GM18868 (cell line): Measurements from ENCODE around the gene TSPAN9.

ENCODE experiments used
- ATAC-seq: cut with Tn5 transposase; IDR thresholded peaks from one replicate; pipeline ENCODE4 v1.9.1; 2021; ENCODE audit warnings: mild to moderate bottlenecking, moderate library complexity; ENCODE audit not compliant: unreplicated experiment

Gene TSPAN9

DNA sequence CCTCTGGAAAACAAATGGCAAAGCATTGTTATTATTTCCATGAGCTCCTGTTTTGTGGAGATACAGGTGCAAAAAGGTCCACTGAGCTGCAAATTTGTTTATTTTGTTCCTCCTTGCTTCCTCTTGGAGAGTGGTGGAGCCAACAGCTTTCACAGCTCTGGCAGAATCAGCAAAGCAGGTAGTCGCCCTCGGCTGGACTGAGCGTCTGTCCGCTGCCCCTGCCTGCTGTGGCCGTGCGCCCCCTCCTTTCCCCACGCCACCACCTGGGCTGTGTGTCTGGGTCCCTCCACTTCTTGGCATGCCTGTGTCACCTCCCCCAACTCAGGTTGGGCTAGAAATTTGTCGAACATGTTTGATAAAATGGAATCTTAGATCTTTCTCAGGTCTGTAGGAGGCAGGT is 188.2 kb downstream of the TSPAN9 start:
- ATAC-seq: no peak

- ATAC-seq: no peak
Observed at GRCh38 chr12:3266638-3267037, 189.5 kb downstream of the TSPAN9 start.

- ATAC-seq: no peak
Observed at GRCh38 chr12:3267690-3268089, 190.5 kb downstream of the TSPAN9 start.

- ATAC-seq: no peak
Observed at GRCh38 chr12:3269594-3269993, 192.4 kb downstream of the TSPAN9 start.

GRCh38 chr12:3271146-3271545 is 194.0 kb downstream of the TSPAN9 start:
- no peak for ATAC-seq

- no peak for ATAC-seq
Observed at GRCh38 chr12:3271639-3272038, 194.5 kb downstream of the TSPAN9 start.

- no peak for ATAC-seq
Observed at GRCh38 chr12:3272958-3273357, 195.8 kb downstream of the TSPAN9 start.

DNA sequence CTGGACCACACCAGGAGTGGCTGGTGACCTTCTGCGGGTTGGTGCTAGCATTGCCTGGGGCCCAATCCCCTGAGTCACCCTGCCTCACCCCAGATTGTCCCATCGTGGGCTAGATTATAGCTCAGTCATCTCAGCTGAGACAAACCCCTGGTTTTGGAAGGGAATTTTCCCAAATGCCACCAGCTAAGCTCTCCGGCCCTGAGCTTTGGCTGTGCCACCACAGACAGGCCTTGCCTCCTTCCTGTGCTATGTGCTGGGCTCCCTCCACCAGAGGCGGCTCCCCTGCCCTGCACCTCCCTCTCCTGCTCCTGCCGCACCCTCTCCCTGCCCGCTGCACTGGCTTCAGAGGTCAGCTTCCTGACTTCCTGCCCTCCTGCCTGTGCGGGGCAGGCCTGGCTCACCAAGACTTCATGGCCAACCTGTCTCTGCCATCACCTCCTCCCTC is 196.3 kb downstream of the TSPAN9 start:
- no peak for ATAC-seq

- no peak for ATAC-seq
Observed at GRCh38 chr12:3274664-3275063, 197.5 kb downstream of the TSPAN9 start.

GRCh38 chr12:3275171-3276041 is 198.2 kb downstream of the TSPAN9 start:
- no peak for ATAC-seq

DNA sequence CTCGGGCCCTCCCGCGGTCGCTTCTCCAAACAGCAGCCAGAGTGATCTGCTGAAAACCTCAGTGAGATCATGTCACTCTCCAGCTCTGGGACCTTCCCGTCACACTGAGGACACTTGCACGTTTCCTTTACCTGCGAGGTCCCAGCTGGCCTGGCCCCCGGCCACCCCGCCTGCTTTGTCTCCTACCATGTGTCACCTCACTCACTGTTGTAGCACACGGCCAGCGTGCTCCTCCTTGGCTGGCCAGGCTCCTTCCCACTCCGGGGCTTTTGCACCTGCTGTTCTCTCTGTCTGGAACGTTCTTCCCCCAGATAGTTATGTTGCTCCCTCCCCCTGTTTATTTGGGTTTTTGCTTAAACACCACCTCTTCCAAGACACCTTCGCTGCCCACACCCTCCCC is 199.0 kb downstream of the TSPAN9 start:
- ATAC-seq: no peak

- ATAC-seq: no peak
Observed at GRCh38 chr12:3277306-3277943, 200.2 kb downstream of the TSPAN9 start.

DNA sequence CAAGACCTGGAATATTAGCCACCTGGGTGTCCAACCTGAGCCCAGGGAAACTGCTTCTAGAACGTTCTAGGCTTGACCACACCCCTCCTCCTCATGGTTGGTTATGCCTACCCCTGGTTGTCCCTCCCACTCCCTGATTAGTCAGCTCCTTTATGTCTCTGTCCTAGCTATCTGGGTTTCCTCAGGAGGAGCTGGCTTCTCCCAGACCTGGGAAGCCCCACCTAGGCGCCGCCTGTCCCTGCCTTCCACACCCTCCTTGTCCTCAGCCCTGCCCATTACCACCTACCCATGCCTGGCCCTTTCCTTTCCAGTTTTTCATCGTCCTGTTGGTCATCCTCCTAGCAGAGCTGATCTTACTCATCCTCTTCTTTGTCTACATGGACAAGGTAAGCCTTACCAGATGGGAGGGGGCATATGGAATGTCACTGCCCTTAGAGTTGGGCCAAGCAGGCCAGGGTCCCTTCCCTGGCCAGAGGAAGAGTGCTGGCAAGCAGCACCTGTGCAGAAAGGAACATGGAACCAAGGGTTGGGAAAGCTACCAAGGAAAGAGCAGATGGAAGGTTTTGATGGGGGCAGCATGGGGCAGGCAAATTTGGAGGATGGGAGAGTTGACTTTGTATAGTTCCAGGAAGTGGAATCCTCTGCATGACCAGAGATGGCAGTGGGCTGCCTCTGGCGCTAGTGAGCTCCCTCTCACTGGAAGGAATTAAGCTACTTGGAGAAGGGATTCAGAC is 201.7 kb downstream of the TSPAN9 start:
- no peak for ATAC-seq

- no peak for ATAC-seq
Observed at GRCh38 chr12:3279415-3279780, 202.2 kb downstream of the TSPAN9 start.

GRCh38 chr12:3279832-3280231 is 202.7 kb downstream of the TSPAN9 start:
- ATAC-seq: no peak

- no peak for ATAC-seq
Observed at GRCh38 chr12:3280967-3281366, 203.8 kb downstream of the TSPAN9 start.

GRCh38 chr12:3281588-3282383 is 204.6 kb downstream of the TSPAN9 start:
- ATAC-seq: no peak

- no peak for ATAC-seq
Observed at GRCh38 chr12:3282384-3282670, 205.1 kb downstream of the TSPAN9 start.

GRCh38 chr12:3283137-3283680 is 206.0 kb downstream of the TSPAN9 start:
- ATAC-seq: no peak

DNA sequence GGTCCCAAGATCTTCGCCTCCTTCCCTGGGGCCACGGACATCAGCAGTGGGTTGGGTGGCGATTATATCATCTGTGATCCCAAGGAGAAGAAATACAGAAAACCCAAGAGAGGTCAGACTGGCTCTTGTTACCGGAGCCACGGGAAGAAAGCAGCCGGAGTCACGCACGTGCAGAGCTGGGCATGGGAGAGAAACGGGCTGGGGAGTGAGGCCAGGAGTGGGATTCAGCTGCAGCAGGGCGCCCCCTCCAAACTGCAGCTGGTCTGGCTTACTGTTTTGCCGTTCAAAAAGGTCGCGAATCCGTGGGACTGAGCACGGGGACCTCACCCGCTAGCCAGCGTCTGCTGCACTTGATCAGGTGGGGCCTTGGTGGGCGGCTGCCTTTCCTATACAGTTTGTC is 207.2 kb downstream of the TSPAN9 start:
- ATAC-seq: no peak

DNA sequence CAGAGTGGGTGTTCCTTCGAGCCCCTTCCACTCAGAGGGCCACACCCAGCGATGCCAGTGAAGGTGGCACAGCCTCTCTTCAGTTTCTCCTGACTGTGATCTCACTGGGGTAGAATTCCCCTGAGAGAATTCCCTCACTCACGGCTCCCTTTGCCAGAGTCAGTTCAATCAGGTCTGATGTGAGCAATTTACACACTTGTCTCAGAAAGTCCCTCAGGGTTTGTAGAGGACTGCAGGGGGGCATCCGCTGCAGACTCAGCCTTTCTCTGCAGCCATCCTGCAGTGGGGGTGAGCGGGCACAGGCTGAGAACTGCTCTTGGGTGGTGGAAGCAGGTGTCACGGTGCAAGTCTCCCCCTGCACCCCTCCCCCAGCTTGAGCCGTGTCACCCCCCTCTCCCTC is 208.4 kb downstream of the TSPAN9 start:
- no peak for ATAC-seq
